NCI-H1417 treated with DMSO at 0.1 percent for 48 hours (cell line): Measurements from ENCODE around the gene ZNRF4.
"Not testable (repeated sequence)": the region's sequence is repeated elsewhere in the genome, so short reads cannot be mapped to it uniquely, and the experiment has no call there.

Experiments used
- DNase-seq: peaks from one replicate; lab custom pipeline; 2025; lab: John Stamatoyannopoulos, UW

The ZNRF4 gene

DNA sequence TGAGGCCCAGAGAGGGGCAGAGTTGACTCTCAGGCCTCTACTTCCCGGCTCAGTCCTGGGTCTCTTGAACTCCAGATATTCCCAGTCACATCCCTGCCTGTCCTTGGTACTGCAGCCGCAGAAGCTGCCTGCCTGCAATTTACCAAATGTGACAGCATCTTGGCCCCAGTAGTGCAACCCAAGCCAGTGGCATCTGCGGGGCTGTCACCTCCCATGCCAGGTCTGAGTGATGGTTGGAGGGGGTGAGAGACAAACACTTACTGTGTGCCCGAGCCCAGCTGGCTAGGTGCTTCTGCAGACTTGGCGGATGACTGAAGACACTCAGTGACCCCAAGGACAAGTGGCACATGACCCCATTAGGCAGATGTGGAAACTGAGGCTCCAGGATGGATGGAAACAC is 18.4 kb downstream of the ZNRF4 start:
- DNase-seq, result no peak

GRCh38 chr19:5477451-5478215 is 22.4 kb downstream of the ZNRF4 start:
- no peak for DNase-seq

DNA sequence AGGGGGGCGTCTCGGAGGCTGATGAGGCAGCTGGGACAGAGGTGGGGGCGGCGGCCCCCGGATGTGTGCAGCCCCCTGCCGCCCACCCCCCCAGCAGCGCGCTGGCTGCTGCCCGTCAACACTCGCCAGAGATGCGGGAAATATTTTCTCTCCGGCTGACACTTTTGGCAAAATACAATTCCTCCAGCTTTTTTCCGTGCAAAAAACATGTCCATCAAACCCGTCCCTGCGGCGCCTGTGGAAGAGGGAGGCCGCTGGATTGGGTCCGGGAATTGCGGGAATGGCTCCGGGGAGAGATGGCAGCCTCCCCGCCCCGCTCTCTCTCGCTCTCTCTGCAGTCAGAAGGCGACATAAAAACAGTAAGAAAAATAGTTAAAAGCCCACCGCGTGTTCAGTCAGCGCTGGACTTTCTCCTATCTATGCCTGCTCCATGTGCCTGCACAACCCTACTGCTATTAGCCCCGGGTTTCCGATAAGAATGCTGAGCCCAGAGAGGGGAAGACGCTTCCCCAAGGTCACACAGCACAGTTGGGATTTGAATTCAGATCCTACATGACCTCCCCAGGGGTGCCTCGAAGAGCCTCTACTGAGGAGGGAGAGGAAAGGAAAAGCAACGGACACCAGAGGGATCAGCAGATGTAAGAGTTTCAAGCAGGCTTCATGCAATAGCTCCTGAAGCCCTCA is 23.2 kb downstream of the ZNRF4 start:
- no peak for DNase-seq

DNA sequence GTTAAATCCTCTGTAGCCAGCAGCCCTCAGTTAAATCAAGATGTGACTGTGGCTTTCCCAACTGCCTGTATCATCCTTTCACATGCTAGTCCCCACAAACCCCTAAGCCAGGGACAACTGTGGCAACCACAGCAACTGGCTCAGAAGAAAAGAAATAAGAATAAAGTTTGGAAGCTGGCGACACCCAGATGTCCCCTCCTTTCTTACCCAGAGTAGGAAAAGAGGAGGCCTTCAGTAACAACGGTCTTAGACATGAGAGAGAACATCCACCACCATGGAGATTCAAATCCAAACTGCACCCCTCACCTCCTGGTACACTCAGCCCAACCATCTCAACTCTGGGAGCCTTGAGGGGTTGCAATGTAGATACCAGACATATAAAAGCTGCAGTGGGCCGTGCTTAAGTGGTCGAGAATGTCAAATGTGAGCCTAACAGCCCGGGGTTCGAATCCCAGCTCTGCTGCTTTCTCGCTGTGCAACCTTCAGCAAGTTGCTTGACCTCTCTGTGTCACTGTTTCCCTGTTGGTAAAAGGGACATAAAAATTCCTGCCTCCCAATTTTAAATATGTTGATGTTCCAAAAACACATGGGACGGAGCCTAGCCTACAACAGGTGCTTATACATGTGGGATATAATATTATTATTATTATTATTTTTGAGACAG is 23.8 kb downstream of the ZNRF4 start:
- DNase-seq, result no peak

DNA sequence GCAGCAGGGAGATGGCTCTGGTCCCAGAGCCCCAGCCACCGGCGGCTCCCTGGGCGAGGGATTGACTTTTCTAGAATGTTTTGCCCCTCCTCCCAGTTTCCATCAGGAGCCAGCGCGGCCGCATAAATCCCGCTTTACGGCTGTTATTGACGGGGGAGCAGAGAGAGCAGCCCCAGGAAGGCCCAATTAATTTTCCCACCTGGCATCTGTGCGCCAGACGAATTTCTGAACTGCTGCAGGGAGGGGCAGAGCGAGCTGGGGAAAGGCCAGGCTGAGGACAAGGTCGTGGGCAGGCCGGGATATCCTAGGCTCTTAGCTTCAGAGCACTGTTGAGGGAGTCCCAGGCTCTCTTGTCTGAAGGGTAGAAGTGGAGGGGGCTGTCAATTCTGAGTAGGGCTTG is 24.7 kb downstream of the ZNRF4 start:
- no peak for DNase-seq

DNA sequence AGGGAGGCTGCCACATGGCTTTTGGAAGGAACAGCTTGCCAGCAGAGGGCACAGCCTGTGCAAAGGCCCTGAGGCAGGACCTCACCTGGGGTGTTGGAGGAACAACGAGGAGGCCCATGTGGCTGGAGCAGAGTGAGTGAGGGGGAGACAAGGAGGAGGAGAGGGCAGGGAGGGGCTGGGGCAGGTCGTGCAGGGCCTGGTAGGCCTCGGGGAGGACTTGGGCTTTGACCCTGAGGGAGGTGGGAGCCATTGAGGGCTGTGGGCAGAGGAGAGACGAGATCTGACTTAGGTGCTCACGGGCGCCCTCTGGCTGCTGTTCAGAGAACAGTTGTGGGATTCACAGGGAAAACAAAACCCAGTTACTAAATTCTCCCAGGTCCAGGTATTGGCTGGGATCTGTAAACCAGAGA is 25.2 kb downstream of the ZNRF4 start:
- DNase-seq, result no peak

- DNase-seq, result no peak
Observed at GRCh38 chr19:5481957-5482356, 26.7 kb downstream of the ZNRF4 start.

DNA sequence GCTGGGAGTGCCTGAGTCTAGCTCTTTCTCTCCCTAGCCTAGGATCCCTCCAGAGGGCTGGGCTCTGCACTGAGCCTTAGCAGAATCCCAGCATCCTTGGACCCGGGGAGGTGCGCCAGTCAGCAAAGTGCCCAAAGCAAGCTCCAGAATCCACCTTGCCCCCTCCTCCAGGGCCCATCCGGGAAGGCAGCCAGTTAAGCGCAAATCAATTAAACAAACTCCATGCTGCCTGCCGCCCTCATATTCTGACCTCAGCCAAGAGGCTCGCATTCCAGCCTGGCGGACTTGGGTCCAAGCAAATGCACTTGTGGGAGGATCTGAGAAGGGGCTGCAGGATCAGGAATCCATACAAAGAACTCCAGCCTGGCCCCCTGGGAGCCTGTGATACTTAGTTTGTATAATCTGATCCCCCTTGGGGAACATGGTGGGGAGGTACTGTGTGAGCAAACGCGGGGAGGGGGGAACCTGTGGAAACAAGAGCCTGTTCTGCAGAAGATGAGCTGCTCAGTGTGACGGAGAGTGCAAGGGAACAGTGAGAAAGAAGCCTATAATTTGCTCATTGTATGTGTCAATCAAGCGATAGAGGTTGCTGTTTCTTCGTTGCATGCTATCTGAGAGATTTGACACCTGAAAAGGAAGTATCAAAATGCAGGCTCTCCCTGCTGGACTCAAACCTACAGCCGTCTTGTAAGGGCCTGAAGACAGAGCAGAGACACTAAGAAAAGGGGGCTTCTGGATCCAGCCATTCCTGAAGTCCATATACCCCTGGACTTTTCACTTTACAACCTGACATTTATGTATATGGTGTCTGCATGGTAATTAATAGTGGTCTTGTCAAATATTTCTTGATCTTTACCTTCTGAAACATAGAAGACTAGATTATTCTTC is 29.4 kb downstream of the ZNRF4 start:
- peak; percentile 34 for DNase-seq

DNA sequence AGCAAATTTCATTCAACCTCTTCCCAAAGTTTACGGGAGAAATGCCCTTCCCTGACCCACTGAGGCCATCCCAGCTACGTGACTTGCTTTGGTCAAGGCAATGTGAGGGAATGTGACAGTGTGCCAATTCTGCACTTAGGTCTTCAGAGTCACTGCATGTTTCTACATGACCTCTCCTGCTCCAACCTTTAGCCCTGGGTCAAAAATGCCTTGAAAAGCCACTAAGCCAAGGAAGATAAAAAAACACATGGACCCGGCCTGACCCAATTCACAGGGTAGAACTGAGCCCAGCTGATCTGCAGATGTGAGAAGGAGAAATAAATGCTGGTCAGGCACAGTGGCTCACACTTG is 30.0 kb downstream of the ZNRF4 start:
- no peak for DNase-seq

DNA sequence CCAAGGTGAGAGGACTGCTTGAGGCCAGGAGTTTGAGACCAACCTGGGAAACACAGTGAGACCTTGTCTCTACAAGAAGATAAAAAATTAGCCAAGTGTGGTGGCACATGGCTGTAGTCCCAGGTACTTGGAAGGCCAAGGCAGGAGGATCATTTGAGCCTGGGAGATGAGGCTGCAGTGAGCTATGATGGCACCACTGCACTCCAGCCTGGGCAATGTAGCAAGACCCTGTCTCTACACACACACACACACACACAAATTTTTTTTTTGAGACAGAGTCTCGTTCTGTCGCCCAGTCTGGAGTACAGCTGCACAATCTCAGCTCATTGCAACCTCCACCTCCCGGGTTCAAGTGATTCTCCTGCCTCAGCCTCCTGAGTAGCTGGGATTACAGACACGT is 30.4 kb downstream of the ZNRF4 start:
- DNase-seq, result not testable (repeated sequence)

- DNase-seq, result no peak
Observed at GRCh38 chr19:5487222-5487621, 32.0 kb downstream of the ZNRF4 start.

- no peak for DNase-seq
Observed at GRCh38 chr19:5489551-5489950, 34.3 kb downstream of the ZNRF4 start.

- DNase-seq, result no peak
Observed at GRCh38 chr19:5491565-5491964, 36.3 kb downstream of the ZNRF4 start.

- DNase-seq, result no peak
Observed at GRCh38 chr19:5492281-5492634, 37.0 kb downstream of the ZNRF4 start.

DNA sequence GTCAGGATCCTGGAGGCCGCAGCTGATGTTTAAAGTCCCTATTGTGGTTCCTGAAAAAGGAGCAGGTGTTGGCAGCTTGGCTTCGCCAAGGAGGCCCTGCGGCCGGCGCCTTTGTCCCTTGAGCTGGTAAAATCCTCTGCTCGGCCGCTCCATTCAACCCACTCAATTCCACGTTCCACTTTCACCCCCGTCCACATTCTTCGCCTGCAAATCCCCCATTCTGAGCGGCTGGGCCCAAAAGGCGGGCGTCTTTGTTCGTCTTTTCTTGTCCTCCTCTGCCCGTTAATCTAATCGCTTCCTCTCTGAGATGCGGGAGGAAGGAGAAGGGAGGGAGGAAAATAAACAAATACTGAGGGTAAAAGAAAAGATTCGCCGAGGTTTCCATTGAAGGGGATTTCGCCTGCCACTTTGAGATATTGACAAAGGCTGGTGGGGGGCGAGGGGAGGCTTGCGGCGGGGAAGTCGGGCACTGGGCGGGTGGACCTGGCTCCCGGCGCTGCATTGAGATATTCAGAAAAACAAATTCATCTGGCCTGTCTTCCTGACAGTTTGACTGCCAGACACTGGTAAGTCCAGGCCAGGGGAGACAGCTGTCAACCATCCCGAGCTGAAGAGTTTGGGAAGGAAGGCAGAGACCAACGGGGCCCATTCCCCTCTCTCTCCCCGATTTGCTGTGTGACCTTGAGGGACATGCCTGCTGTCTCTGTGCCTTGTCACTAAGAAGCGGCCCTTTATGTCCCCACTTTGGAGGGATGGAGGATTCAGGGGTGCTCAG is 37.6 kb downstream of the ZNRF4 start:
- DNase-seq, result no peak

- no peak for DNase-seq
Observed at GRCh38 chr19:5494773-5495172, 39.6 kb downstream of the ZNRF4 start.

DNA sequence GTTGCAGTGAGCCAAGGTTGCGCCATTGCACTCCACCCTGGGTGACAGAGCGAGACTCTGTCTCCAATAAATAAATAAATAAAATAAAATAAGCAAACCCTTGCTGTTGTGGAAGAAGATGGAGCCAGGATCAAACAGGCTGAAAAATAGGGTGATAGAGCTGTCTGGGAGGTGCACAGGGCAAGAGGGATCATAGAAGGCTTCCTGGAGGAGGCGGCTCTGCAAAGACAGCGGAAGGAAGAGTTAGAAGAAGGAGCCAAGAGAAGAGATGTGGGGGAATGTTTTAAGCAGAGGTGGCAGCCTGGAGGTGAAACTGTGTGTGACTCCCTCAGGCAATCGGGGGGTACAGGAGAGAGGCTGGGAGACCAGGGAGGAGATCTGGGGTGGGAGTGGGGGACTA is 40.6 kb downstream of the ZNRF4 start:
- DNase-seq, result no peak

GRCh38 chr19:5497297-5497696 is 42.1 kb downstream of the ZNRF4 start:
- no peak for DNase-seq

DNA sequence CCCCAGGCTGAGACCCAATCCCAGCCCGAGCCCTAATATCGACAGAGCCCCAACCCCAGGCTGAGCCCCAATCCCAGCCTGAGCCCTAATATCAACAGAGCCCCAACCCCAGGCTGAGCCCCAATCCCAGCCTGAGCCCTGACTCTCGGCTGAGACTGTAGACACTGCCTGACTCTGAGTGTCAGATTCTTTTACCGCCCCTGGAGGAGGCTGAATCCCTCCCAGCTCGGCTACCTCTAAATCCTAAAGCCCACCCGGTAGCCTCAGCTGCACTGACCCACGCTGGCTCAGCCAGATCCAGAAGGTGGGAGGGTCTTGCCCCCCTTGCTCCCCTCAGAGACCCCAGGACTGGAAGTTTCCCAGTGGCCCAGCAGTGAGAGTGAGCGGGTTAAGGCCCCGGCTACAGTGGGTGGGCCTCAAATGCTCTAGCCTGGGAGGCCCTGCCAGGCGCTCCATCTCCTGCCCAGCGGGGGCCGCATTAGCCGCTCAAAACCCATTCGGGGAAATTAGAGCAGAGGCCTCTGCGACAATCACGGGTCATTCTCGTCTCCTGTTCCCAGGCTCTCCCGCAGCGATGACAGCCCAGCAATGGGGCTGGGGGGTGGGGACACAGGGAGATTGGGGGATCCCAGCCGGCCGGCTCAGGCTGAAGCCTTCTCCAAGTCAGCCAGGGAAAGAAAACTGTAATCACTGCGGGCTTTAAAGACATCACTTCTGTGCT is 43.8 kb downstream of the ZNRF4 start:
- no peak for DNase-seq

GRCh38 chr19:5501907-5502306 is 46.7 kb downstream of the ZNRF4 start:
- no peak for DNase-seq

- DNase-seq, result no peak
Observed at GRCh38 chr19:5503598-5503997, 48.4 kb downstream of the ZNRF4 start.
